HEK293T (cell line): ENCODE measurements around the gene KRT75.

Source experiments
- ARNT ChIP-seq: fragments of 450-650 bp; IDR thresholded peaks from 2 replicates; pipeline ENCODE4 v1.6.1; 2017; ENCODE audit warnings: mild to moderate bottlenecking
- BHLHE40 ChIP-seq: fragments of 450-650 bp; IDR thresholded peaks from 2 replicates; pipeline ENCODE4 v1.6.1; 2016; ENCODE audit warnings: mild to moderate bottlenecking, moderate library complexity, borderline replicate concordance
- FOXA1 ChIP-seq: fragments of 450-650 bp; IDR thresholded peaks from 2 replicates; pipeline ENCODE4 v1.6.1; 2016; ENCODE audit warnings: mild to moderate bottlenecking
- FOXK2 ChIP-seq: fragments of 450-650 bp; IDR thresholded peaks from 2 replicates; pipeline ENCODE4 v1.6.1; 2016; ENCODE audit warnings: mild to moderate bottlenecking
- HDGF ChIP-seq: fragments of 450-650 bp; IDR thresholded peaks from 2 replicates; pipeline ENCODE4 v1.6.1; 2017; ENCODE audit warnings: antibody characterized with exemption, borderline replicate concordance
- L3MBTL2 ChIP-seq: fragments of 450-650 bp; conservative IDR thresholded peaks from 2 replicates; pipeline ENCODE4 v1.6.1; 2016; ENCODE audit warnings: mild to moderate bottlenecking
- LEF1 ChIP-seq: fragments of 450-650 bp; IDR thresholded peaks from 2 replicates; pipeline ENCODE4 v1.6.1; 2017; ENCODE audit warnings: mild to moderate bottlenecking, borderline replicate concordance
- NFRKB ChIP-seq: fragments of 450-650 bp; IDR thresholded peaks from 2 replicates; pipeline ENCODE4 v1.6.1; 2016; ENCODE audit warnings: mild to moderate bottlenecking, moderate library complexity
- SP1 ChIP-seq: fragments of 450-650 bp; IDR thresholded peaks from 2 replicates; pipeline ENCODE4 v1.6.1; 2017
- SUZ12 ChIP-seq: fragments of 450-650 bp; IDR thresholded peaks from 2 replicates; pipeline ENCODE4 v1.6.1; 2016; ENCODE audit warnings: mild to moderate bottlenecking
- TARDBP ChIP-seq: fragments of 450-650 bp; IDR thresholded peaks from 2 replicates; pipeline ENCODE4 v1.6.1; 2016
- ZNF384 ChIP-seq: fragments of 450-650 bp; IDR thresholded peaks from 2 replicates; pipeline ENCODE4 v1.6.1; 2016
- TF ChIP-seq, protein P1 (sequence below): fragments of 450-650 bp; IDR thresholded peaks from 2 replicates; pipeline ENCODE4 v1.6.1; 2016

DNA sequence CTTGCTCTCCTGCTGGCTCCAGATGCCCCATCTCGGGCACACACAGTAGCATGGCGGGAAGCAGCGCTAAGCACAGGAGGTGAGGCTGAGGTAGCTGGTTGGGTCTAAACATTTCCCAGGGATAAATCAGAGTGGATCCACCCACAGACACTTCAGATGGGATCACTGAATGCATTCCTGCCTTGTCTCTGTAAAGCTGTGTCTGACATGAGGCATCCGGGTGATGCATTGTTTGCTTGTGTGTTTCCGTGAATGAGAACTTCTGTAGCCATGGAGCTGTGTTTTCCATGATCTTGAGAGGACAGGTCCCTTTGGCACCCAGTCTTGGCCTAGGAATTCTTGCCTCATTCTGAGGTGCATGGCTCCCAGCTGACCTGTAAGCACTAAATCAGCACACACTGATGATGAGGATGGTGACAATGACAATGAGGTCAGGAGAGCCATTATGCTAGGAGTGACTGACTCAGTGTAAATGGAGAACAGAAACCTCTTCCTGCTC is 6.7 kb upstream of the KRT75 start:
- TF ChIP-seq FOXA1 (no peak), NFRKB (no peak), SUZ12 (no peak), FOXK2 (no peak), ZNF384 (no peak), HDGF (no peak), BHLHE40 (no peak), ARNT (no peak), TARDBP (no peak), SP1 (no peak), LEF1 (no peak), L3MBTL2 (no peak)
- TF ChIP-seq, protein P1, sequence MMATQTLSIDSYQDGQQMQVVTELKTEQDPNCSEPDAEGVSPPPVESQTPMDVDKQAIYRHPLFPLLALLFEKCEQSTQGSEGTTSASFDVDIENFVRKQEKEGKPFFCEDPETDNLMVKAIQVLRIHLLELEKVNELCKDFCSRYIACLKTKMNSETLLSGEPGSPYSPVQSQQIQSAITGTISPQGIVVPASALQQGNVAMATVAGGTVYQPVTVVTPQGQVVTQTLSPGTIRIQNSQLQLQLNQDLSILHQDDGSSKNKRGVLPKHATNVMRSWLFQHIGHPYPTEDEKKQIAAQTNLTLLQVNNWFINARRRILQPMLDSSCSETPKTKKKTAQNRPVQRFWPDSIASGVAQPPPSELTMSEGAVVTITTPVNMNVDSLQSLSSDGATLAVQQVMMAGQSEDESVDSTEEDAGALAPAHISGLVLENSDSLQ = no peak
